Suprapubic skin (tissue), 4 donors: Measurements from ENCODE around the gene DUSP14. TPM values are rescaled to one million over a fixed set of nuclear protein-coding genes. Genes with fewer than 3 reads are reported as not detected.

Experiments
- DNase-seq, 2 donors: peaks; one replicate each; pipeline ENCODE4 v3.0.0-alpha.2; 2019; ENCODE audit warnings: low spot score in 2 of 2
- H3K27ac ChIP-seq: fragments of 200-600 bp; sonication (generic); one replicate; pipeline ENCODE4 v1.5.1; 2019
- H3K27me3 ChIP-seq: fragments of 200-600 bp; sonication (generic); one replicate; pipeline ENCODE4 v1.5.1; 2019
- H3K36me3 ChIP-seq: fragments of 200-600 bp; sonication (generic); one replicate; pipeline ENCODE4 v1.5.1; 2019
- H3K4me1 ChIP-seq: fragments of 200-600 bp; sonication (generic); one replicate; pipeline ENCODE4 v1.5.1; 2019
- H3K4me3 ChIP-seq: fragments of 200-600 bp; sonication (generic); one replicate; pipeline ENCODE4 v1.5.1; 2019; ENCODE audit warnings: mild to moderate bottlenecking
- H3K9me3 ChIP-seq: fragments of 200-600 bp; sonication (generic); one replicate; pipeline ENCODE4 v1.5.1; 2019
- CTCF ChIP-seq, 2 donors: fragments of 200-600 bp in 1 of 2; fragments of 450-650 bp in 1 of 2; sonication (generic) in 1 of 2; IDR thresholded peaks; one replicate each; pipeline ENCODE4 v1.5.1; 2016 to 2019; ENCODE audit warnings: antibody characterized with exemption in 2 of 2, mild to moderate bottlenecking in 1 of 2, moderate library complexity in 1 of 2
- EP300 ChIP-seq: sonication (generic); formaldehyde crosslinking; IDR thresholded peaks from one replicate; pipeline ENCODE4 v1.6.1; 2017; ENCODE audit warnings: antibody characterized with exemption
- POLR2A ChIP-seq, 2 donors: fragments of 450-650 bp; IDR thresholded peaks; one replicate each; pipeline ENCODE4 v1.6.1; 2017; ENCODE audit warnings: antibody characterized with exemption in 2 of 2, mild to moderate bottlenecking in 2 of 2, moderate library complexity in 2 of 2
- POLR2AphosphoS5 ChIP-seq, 3 donors: sonication (generic); formaldehyde crosslinking; IDR thresholded peaks; one replicate each; pipeline ENCODE4 v1.6.1; 2017; ENCODE audit warnings: antibody characterized with exemption in 3 of 3
- WGBS: methylation state at CpG from one replicate; pipeline ENCODE4 v1.1.5; 2018; 5-methylcytosine and 5-hydroxymethylcytosine counted together
- total RNA-seq, 4 donors: library from RNA; depleted of rRNA; stranded (reverse); fragments of >200 nt; gene quantifications; one replicate each; pipeline ENCODE4 v1.1.0, GENCODE V29; 2016

The DUSP14 gene
- total RNA-seq, 4 donors from 2014 or later, result 31.4 to 107 (median 68.5) TPM

GRCh38 chr17:37532756-37533155 lies 43.1 kb downstream of the DUSP14 start:
- no peaks in the 10 kb centered on the region for H3K4me1 ChIP-seq
- H3K27ac ChIP-seq, result no peak overlapping the region
- peaks cover 80% of the 10 kb centered on the region for H3K36me3 ChIP-seq
- H3K9me3 ChIP-seq, result no peaks in the 10 kb centered on the region
- no peak for DNase-seq
- TF ChIP-seq POLR2AphosphoS5 (IDR thresholded peaks at IDR 0.05) (no peak), CTCF (IDR thresholded peaks at IDR 0.05) (no peak), EP300 (no peak), POLR2A (IDR thresholded peaks at IDR 0.05) (no peak)
- WGBS, result 88% methylated on average over 3 of the region's 3 CpGs
- H3K27me3 ChIP-seq, result no peaks in the 10 kb centered on the region
- H3K4me3 ChIP-seq, result no peak overlapping the region

DNA sequence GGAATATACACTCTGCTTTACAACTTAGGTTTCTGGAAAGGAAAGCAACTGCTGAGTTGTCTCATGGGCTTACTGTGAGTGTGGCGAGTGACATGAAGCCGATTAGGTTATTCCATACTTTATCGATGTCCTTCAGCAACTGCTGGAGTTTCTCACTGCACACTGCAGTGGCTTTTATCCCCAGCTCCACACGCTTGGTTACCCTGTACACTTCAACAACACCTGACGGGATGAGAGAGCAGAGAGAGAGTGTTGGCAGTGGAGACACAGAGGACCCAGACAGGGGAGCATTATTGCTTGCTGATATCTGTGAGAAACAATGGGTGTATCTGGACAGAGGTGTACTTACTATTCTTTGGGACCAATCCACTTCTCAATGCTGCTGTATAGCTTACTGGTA lies 46.2 kb downstream of the DUSP14 start:
- Histone ChIP-seq H3K36me3 (peaks cover 82% of the 10 kb centered on the region), H3K27ac (no peak overlapping the region), H3K9me3 (no peaks in the 10 kb centered on the region), H3K4me3 (no peak overlapping the region), H3K4me1 (no peaks in the 10 kb centered on the region), H3K27me3 (no peaks in the 10 kb centered on the region)
- 94% methylated on average over 5 of the region's 5 CpGs for WGBS
- TF ChIP-seq POLR2AphosphoS5 (IDR thresholded peaks at IDR 0.05) (no peak), POLR2A (IDR thresholded peaks at IDR 0.05) (no peak), EP300 (no peak), CTCF (IDR thresholded peaks at IDR 0.05) (no peak)
- no peak for DNase-seq

- Histone ChIP-seq H3K4me1 (no peaks in the 10 kb centered on the region), H3K36me3 (peaks cover 78% of the 10 kb centered on the region), H3K9me3 (no peaks in the 10 kb centered on the region), H3K4me3 (no peak overlapping the region), H3K27ac (no peak overlapping the region), H3K27me3 (no peaks in the 10 kb centered on the region)
- DNase-seq, result no peak
- 95% methylated on average over 8 of the region's 8 CpGs for WGBS
- no peak for TF ChIP-seq CTCF (IDR thresholded peaks at IDR 0.05)
- no peak for TF ChIP-seq POLR2AphosphoS5 (IDR thresholded peaks at IDR 0.05)
Measured at GRCh38 chr17:37538981-37539659, 49.4 kb downstream of the DUSP14 start.

GRCh38 chr17:37541880-37542660 lies 52.4 kb downstream of the DUSP14 start:
- TF ChIP-seq CTCF (IDR thresholded peaks at IDR 0.05) (no peak), EP300 (no peak), POLR2AphosphoS5 (IDR thresholded peaks at IDR 0.05) (no peak)
- Histone ChIP-seq H3K9me3 (no peaks in the 10 kb centered on the region), H3K27ac (no peak overlapping the region), H3K4me3 (no peak overlapping the region), H3K4me1 (peaks cover 5% of the 10 kb centered on the region), H3K36me3 (peaks cover 54% of the 10 kb centered on the region), H3K27me3 (no peaks in the 10 kb centered on the region)
- 92% methylated on average over 9 of the region's 9 CpGs for WGBS
- DNase-seq, result no peak

DNA sequence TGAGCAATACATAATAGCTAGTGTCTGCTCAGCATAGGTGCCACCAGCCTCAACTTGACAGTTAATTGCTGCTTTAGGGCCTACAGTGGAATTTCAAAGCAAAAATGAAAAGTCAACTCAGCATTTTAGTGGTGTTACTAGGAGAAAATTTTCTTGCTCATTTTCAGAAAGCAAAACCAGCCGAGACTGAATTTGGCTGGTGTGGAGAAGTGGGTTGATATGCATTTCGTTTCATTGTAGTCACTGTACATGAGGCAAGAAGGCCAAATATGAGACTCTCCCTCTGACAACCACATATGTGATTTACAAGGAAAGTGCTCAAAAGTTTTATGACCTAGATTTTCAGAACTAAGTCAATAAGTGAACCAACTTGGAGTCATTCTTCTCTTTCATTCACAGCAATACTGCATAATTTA lies 54.0 kb downstream of the DUSP14 start:
- no peaks in the 10 kb centered on the region for H3K9me3 ChIP-seq
- TF ChIP-seq POLR2A (IDR thresholded peaks at IDR 0.05) (no peak), EP300 (no peak), POLR2AphosphoS5 (IDR thresholded peaks at IDR 0.05) (no peak)
- DNase-seq, result no peak
- 75% methylated on average over 2 of the region's 2 CpGs for WGBS
- H3K4me3 ChIP-seq, result no peak overlapping the region
- peaks cover 43% of the 10 kb centered on the region for H3K36me3 ChIP-seq
- H3K27ac ChIP-seq, result no peak overlapping the region
- H3K27me3 ChIP-seq, result no peaks in the 10 kb centered on the region
- peaks cover 5% of the 10 kb centered on the region for H3K4me1 ChIP-seq
